SK-N-SH treated with all-trans-retinoic acid at 6 μM for 48 hours (cell line): ENCODE data around the gene USP12.

Experiments used
- ATAC-seq: fragments of 200-7000 bp; cut with Tn5 transposase; 3 replicates; pipeline ENCODE4 v1.9.1; 2020; ENCODE audit warnings: mild to moderate bottlenecking, moderate library complexity
- BACH2 ChIP-seq: fragments of 250-450 bp; sonication (Bioruptor Pico); IDR thresholded peaks from 2 replicates; pipeline ENCODE4 v1.9.0; 2021; ENCODE audit warnings: mild to moderate bottlenecking, borderline replicate concordance
- CSDC2 ChIP-seq: fragments of 250-450 bp; sonication (Bioruptor Pico); IDR thresholded peaks from 2 replicates; pipeline ENCODE4 v1.5.0; 2020; ENCODE audit warnings: mild to moderate bottlenecking, moderate library complexity
- ISL1 ChIP-seq: fragments of 250-450 bp; sonication (Bioruptor Pico); IDR thresholded peaks from 2 replicates; pipeline ENCODE4 v2.1.2; 2022; ENCODE audit warnings: mild to moderate bottlenecking, moderate library complexity
- PATZ1 ChIP-seq: fragments of 250-450 bp; sonication (Bioruptor Pico); IDR thresholded peaks from 2 replicates; pipeline ENCODE4 v1.8.0; 2020; ENCODE audit warnings: mild to moderate bottlenecking, moderate library complexity, borderline replicate concordance
- PPARA ChIP-seq: fragments of 250-450 bp; sonication (Bioruptor Pico); IDR thresholded peaks from 2 replicates; pipeline ENCODE4 v1.5.0; 2020; ENCODE audit warnings: mild to moderate bottlenecking, borderline replicate concordance
- RARB ChIP-seq: fragments of 250-450 bp; sonication (Bioruptor Pico); IDR thresholded peaks from 2 replicates; pipeline ENCODE4 v1.8.0; 2021; ENCODE audit warnings: mild to moderate bottlenecking, moderate library complexity
- ZC3H10 ChIP-seq: fragments of 250-450 bp; sonication (Bioruptor Pico); IDR thresholded peaks from 2 replicates; pipeline ENCODE4 v1.5.1; 2021; ENCODE audit warnings: mild to moderate bottlenecking, moderate library complexity
- ZFP3 ChIP-seq: fragments of 250-450 bp; sonication (Bioruptor Pico); IDR thresholded peaks from 2 replicates; pipeline ENCODE4 v1.5.0; 2020; ENCODE audit warnings: mild to moderate bottlenecking, moderate library complexity
- ZFP30 ChIP-seq: fragments of 450-650 bp; formaldehyde crosslinking; IDR thresholded peaks from 2 replicates; pipeline ENCODE4 v1.5.0; 2022; ENCODE audit warnings: mild to moderate bottlenecking, moderate library complexity
- ZNF565 ChIP-seq: fragments of 450-650 bp; formaldehyde crosslinking; conservative IDR thresholded peaks from 2 replicates; pipeline ENCODE4 v1.5.0; 2020; ENCODE audit warnings: low read depth, mild to moderate bottlenecking, moderate library complexity
- ZNF70 ChIP-seq: fragments of 450-650 bp; formaldehyde crosslinking; IDR thresholded peaks from 2 replicates; pipeline ENCODE4 v1.5.0; 2020; ENCODE audit warnings: mild to moderate bottlenecking, moderate library complexity
- TF ChIP-seq, protein P1 (sequence below): fragments of 250-450 bp; sonication (Bioruptor Pico); IDR thresholded peaks from 2 replicates; pipeline ENCODE4 v1.5.0; 2020; ENCODE audit warnings: mild to moderate bottlenecking, moderate library complexity
- TF ChIP-seq, protein P2 (sequence below): fragments of 250-450 bp; sonication (Bioruptor Pico); IDR thresholded peaks from 2 replicates; pipeline ENCODE4 v1.8.0; 2021; ENCODE audit warnings: low read depth, mild to moderate bottlenecking, moderate library complexity, borderline replicate concordance
- TF ChIP-seq, protein P3 (sequence below): fragments of 250-450 bp; sonication (Bioruptor Pico); IDR thresholded peaks from 2 replicates; pipeline ENCODE4 v1.5.1; 2021; ENCODE audit warnings: mild to moderate bottlenecking, moderate library complexity
- TF ChIP-seq, protein P4 (sequence below): fragments of 250-450 bp; sonication (Bioruptor Pico); IDR thresholded peaks from 2 replicates; pipeline ENCODE4 v1.5.1; 2020; ENCODE audit warnings: low read depth, mild to moderate bottlenecking, moderate library complexity

USP12 gene

DNA sequence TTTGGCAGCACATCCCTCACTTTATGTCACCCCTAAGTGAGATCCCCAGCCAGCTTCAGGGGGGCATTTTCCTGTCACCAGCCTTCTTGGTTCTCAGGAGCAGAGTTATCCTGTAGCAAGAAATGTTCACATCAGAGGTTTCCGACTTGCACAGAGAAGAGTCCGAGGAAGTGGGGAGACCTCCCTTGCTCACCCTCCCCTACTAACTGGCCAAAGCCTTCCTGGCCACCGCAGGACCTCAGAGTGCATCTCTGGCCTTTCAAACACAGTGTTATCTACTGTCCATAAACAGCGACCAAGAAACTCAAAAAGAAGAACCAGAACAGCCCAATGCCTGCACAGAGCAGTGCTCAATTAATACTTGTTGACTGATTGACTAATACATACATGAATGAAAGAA is 134.4 kb downstream of the USP12 start:
- no peak for ATAC-seq
- TF ChIP-seq ZNF70 (CRISPR knock-in tag) (no peak), PPARA (no peak), ZFP30 (CRISPR knock-in tag) (no peak), ISL1 (no peak), CSDC2 (no peak), RARB (CRISPR knock-in tag) (no peak), BACH2 (CRISPR knock-in tag) (no peak)
- TF ChIP-seq, protein P1, sequence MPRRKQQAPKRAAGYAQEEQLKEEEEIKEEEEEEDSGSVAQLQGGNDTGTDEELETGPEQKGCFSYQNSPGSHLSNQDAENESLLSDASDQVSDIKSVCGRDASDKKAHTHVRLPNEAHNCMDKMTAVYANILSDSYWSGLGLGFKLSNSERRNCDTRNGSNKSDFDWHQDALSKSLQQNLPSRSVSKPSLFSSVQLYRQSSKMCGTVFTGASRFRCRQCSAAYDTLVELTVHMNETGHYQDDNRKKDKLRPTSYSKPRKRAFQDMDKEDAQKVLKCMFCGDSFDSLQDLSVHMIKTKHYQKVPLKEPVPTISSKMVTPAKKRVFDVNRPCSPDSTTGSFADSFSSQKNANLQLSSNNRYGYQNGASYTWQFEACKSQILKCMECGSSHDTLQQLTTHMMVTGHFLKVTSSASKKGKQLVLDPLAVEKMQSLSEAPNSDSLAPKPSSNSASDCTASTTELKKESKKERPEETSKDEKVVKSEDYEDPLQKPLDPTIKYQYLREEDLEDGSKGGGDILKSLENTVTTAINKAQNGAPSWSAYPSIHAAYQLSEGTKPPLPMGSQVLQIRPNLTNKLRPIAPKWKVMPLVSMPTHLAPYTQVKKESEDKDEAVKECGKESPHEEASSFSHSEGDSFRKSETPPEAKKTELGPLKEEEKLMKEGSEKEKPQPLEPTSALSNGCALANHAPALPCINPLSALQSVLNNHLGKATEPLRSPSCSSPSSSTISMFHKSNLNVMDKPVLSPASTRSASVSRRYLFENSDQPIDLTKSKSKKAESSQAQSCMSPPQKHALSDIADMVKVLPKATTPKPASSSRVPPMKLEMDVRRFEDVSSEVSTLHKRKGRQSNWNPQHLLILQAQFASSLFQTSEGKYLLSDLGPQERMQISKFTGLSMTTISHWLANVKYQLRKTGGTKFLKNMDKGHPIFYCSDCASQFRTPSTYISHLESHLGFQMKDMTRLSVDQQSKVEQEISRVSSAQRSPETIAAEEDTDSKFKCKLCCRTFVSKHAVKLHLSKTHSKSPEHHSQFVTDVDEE: no peak
- TF ChIP-seq, protein P2, sequence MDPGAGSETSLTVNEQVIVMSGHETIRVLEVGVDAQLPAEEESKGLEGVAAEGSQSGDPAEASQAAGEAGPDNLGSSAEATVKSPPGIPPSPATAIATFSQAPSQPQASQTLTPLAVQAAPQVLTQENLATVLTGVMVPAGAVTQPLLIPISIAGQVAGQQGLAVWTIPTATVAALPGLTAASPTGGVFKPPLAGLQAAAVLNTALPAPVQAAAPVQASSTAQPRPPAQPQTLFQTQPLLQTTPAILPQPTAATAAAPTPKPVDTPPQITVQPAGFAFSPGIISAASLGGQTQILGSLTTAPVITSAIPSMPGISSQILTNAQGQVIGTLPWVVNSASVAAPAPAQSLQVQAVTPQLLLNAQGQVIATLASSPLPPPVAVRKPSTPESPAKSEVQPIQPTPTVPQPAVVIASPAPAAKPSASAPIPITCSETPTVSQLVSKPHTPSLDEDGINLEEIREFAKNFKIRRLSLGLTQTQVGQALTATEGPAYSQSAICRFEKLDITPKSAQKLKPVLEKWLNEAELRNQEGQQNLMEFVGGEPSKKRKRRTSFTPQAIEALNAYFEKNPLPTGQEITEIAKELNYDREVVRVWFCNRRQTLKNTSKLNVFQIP (CRISPR knock-in tag): no peak
- TF ChIP-seq, protein P3, sequence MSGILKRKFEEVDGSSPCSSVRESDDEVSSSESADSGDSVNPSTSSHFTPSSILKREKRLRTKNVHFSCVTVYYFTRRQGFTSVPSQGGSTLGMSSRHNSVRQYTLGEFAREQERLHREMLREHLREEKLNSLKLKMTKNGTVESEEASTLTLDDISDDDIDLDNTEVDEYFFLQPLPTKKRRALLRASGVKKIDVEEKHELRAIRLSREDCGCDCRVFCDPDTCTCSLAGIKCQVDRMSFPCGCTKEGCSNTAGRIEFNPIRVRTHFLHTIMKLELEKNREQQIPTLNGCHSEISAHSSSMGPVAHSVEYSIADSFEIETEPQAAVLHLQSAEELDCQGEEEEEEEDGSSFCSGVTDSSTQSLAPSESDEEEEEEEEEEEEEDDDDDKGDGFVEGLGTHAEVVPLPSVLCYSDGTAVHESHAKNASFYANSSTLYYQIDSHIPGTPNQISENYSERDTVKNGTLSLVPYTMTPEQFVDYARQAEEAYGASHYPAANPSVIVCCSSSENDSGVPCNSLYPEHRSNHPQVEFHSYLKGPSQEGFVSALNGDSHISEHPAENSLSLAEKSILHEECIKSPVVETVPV (CRISPR knock-in tag): no peak
- TF ChIP-seq, all 23 proteins: peak for 0

- TF ChIP-seq PPARA: no peak
- no peak for TF ChIP-seq PATZ1 (CRISPR knock-in tag)
- TF ChIP-seq, protein P4, sequence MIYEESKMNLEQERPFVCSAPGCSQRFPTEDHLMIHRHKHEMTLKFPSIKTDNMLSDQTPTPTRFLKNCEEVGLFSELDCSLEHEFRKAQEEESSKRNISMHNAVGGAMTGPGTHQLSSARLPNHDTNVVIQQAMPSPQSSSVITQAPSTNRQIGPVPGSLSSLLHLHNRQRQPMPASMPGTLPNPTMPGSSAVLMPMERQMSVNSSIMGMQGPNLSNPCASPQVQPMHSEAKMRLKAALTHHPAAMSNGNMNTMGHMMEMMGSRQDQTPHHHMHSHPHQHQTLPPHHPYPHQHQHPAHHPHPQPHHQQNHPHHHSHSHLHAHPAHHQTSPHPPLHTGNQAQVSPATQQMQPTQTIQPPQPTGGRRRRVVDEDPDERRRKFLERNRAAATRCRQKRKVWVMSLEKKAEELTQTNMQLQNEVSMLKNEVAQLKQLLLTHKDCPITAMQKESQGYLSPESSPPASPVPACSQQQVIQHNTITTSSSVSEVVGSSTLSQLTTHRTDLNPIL (CRISPR knock-in tag): no peak
- no peak for TF ChIP-seq ZFP3 (CRISPR knock-in tag)
- TF ChIP-seq ZC3H10 (CRISPR knock-in tag): no peak
- TF ChIP-seq ZNF565 (CRISPR knock-in tag): no peak
- TF ChIP-seq, protein P1: no peak
- no peak for TF ChIP-seq ISL1
- ATAC-seq: peak; percentile 34
These were observed 135.2 kb downstream of the USP12 start for GRCh38 chr13:27036236-27036981.

GRCh38 chr13:27035892-27036235 is 135.7 kb downstream of the USP12 start:
- ATAC-seq: peak; percentile 66
- no peak for TF ChIP-seq ZC3H10 (CRISPR knock-in tag)
- TF ChIP-seq ZNF565 (CRISPR knock-in tag): no peak
- TF ChIP-seq CSDC2: no peak
- TF ChIP-seq ZFP30 (CRISPR knock-in tag): no peak
- TF ChIP-seq ZFP3 (CRISPR knock-in tag): no peak
- TF ChIP-seq PPARA: no peak
- TF ChIP-seq, all 23 proteins: peak for 0
